Measurements from ENCODE around the gene FDPS.
"Not testable (repeated sequence)": the region's sequence is repeated elsewhere in the genome, so short reads cannot be mapped to it uniquely, and the experiment has no call there.

FDPS gene

DNA sequence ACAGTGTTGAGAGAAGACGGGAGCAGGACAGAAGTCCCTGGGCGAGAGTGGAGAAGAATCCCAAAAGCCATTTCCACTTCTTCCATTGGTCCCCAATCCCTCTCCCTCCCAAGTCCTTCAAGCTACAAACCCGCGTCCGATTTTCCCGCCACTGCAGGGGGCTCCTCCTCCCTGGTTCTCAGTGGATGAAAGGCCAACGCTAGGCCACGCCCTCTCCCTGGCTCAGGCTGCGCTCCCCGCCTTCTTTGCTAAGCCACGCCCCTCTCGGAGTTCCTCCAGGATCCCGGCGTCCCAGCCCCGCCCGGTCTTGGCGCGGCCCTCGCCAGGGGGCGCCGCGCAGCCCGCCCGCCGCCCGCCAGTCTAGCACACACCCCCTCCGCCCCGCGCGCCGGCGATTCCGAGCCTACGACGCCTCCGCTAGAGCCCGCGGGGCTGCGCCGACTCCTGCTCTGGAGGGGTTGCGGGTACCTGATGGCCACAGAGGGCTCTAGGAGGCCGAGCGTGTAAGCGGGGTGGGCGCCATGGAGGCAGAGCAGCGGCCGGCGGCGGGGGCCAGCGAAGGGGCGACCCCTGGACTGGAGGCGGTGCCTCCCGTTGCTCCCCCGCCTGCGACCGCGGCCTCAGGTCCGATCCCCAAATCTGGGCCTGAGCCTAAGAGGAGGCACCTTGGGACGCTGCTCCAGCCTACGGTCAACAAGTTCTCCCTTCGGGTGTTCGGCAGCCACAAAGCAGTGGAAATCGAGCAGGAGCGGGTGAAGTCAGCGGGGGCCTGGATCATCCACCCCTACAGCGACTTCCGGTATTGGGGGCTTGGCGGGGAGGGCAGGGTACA, 31.4 kb upstream of the FDPS start, which contains the start of gene HCN3:
TSS of gene HCN3 (plus strand) at position 394 of the 832 bp plus-strand sequence. CDS start at position 522, 128 bp downstream.
- no peaks in the 10 kb centered on the region for H3K36me3 ChIP-seq (ENCODE audit: control insufficient read depth, insufficient read depth, low read length)

DNA sequence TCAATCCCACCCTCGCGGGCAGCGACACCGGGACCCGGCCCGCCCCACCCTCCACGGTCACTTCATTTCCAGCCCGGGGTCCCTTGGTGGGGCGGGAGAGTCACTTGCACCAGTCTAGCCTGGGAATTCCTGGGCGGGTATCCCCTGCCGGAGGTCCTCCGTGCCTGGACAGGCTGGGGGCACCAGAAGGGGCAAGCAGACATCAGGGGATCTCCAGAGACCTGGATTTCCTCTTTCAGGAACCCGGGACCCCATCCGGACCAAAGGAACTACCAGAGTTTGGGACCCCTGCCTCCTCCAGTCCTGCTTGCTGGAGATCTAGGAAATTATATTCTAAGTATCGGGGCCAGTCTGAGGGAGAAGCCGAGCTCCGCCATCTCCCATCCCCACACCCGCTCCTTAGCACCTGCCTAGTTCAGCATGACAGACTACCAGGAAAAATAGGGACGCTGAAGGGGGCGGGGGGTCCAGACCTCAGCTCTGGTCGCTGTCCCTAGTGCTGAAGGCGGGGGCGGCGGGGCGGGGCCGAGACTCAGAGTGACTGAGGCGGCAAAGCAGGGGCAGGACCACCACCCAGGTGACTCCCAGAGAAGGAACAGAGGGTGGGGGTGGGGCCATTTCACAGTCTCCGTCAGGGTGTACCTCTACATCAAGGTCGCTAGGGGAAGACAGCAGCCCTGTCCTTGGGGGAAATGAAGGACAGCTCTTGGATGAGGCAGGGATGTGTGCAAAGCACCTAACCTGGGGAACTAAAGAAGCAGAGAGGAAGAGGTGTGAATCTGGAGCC, 30.6 kb upstream of the FDPS start:
- Histone ChIP-seq H3K27me3 (ENCODE audit: control insufficient read depth, insufficient read depth, low read length) (no peaks in the 10 kb centered on the region), H3K4me1 (ENCODE audit: control insufficient read depth, insufficient read depth, low read length) (peaks cover 3% of the 10 kb centered on the region), H3K9ac (ENCODE audit: low read length) (peak overlapping the region; percentile 73), H3K4me3 (ENCODE audit: low read length) (peak overlapping the region; percentile 69), H3K36me3 (ENCODE audit: control insufficient read depth, insufficient read depth, low read length) (no peaks in the 10 kb centered on the region), H3K9me3 (ENCODE audit: control insufficient read depth, low read length) (no peaks in the 10 kb centered on the region)

More for the DNA sequence above, 31.4 kb upstream of the FDPS start, which contains the start of gene HCN3:
- Histone ChIP-seq H3K27me3 (ENCODE audit: control insufficient read depth, insufficient read depth, low read length) (no peaks in the 10 kb centered on the region), H3K9me3 (ENCODE audit: control insufficient read depth, low read length) (no peaks in the 10 kb centered on the region), H3K4me1 (ENCODE audit: control insufficient read depth, insufficient read depth, low read length) (peaks cover 10% of the 10 kb centered on the region), H3K9ac (ENCODE audit: low read length) (peak within 1 kb of the TSS; percentile 73), H3K4me3 (ENCODE audit: low read length) (peak within 1 kb of the TSS; percentile 69)

DNA sequence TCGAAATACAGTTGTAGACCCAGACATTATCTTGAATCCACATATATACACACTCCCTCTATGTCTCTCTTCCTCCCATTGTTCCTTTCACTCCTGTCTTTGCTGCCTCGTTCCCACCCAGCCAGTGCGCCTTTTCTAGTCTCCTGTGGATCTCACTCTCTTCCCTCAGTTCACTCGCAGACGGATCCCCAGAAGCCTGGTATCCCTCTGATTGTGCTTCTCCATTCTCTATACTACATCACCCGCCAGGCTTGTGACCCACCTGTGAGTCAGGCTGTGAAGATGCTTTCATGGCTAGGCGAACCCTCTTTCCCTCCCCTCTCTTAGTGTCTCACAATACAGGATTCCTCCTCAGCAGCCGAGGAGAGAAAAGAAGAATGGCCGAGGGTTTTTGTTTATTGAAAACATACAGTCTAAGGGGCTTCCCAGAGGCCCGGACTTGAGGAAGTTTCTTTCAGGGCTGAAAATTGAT, 29.9 kb upstream of the FDPS start:
- Histone ChIP-seq H3K4me1 (ENCODE audit: control insufficient read depth, insufficient read depth, low read length) (peaks cover 3% of the 10 kb centered on the region), H3K4me3 (ENCODE audit: low read length) (no peak overlapping the region), H3K9me3 (ENCODE audit: control insufficient read depth, low read length) (no peaks in the 10 kb centered on the region), H3K27me3 (ENCODE audit: control insufficient read depth, insufficient read depth, low read length) (no peaks in the 10 kb centered on the region), H3K36me3 (ENCODE audit: control insufficient read depth, insufficient read depth, low read length) (no peaks in the 10 kb centered on the region), H3K9ac (ENCODE audit: low read length) (no peak overlapping the region)

DNA sequence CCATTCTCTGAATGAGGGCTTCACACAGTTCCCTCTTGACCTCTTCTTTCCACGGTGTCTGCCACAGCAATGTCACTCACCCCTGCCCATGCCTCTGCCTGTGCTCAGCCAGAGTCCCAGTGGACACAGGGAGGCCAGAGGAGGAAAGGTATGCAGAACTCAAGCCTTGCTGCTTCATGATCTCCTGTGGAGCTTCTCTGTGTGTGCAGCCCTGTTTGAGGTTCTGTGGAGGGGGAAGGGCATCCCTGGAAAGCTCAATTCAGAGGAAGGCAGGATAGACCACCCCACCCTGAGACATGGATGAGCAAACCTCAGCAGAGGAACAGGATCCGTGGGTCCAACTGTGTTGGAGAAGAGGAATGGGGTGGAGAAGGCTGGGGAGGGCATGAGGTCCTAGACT, 29.4 kb upstream of the FDPS start:
- no peaks in the 10 kb centered on the region for H3K27me3 ChIP-seq (ENCODE audit: control insufficient read depth, insufficient read depth, low read length)
- H3K4me1 ChIP-seq (ENCODE audit: control insufficient read depth, insufficient read depth, low read length): peaks cover 3% of the 10 kb centered on the region
- no peaks in the 10 kb centered on the region for H3K9me3 ChIP-seq (ENCODE audit: control insufficient read depth, low read length)
- H3K36me3 ChIP-seq (ENCODE audit: control insufficient read depth, insufficient read depth, low read length): no peaks in the 10 kb centered on the region
- no peak overlapping the region for H3K4me3 ChIP-seq (ENCODE audit: low read length)
- H3K9ac ChIP-seq (ENCODE audit: low read length): no peak overlapping the region

DNA sequence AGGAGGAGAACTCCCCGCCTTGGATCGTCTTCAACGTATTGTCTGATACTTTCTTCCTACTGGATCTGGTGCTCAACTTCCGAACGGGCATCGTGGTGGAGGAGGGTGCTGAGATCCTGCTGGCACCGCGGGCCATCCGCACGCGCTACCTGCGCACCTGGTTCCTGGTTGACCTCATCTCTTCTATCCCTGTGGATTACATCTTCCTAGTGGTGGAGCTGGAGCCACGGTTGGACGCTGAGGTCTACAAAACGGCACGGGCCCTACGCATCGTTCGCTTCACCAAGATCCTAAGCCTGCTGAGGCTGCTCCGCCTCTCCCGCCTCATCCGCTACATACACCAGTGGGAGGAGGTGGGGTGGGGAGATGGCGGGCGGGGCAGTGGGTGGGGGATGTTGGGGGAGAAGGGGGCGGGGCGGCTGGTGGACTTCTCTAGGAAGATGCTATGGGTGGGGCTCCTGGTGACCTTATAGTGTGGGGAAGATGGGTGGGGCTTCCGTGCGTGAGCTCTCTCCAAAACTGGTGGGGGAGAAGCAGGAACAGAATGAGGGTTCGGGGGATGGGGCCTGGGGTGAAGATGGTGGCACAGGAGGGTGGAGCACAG, 26.1 kb upstream of the FDPS start:
- Histone ChIP-seq H3K4me1 (ENCODE audit: control insufficient read depth, insufficient read depth, low read length) (peaks cover 3% of the 10 kb centered on the region), H3K9ac (ENCODE audit: low read length) (no peak overlapping the region), H3K36me3 (ENCODE audit: control insufficient read depth, insufficient read depth, low read length) (no peaks in the 10 kb centered on the region), H3K27me3 (ENCODE audit: control insufficient read depth, insufficient read depth, low read length) (no peaks in the 10 kb centered on the region), H3K4me3 (ENCODE audit: low read length) (no peak overlapping the region), H3K9me3 (ENCODE audit: control insufficient read depth, low read length) (no peaks in the 10 kb centered on the region)

DNA sequence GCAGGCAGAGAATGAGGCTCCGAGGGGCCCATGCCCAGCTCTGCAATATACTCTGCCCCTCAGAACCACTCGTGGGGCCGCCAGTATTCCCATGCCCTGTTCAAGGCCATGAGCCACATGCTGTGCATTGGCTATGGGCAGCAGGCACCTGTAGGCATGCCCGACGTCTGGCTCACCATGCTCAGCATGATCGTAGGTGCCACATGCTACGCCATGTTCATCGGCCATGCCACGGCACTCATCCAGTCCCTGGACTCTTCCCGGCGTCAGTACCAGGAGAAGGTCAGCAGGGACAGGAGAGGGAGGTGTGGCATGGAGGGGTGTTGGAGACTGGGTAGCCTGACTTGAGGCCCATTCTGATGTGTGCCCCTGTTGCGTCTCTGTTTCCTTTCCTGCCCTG, 24.2 kb upstream of the FDPS start:
- no peaks in the 10 kb centered on the region for H3K9me3 ChIP-seq (ENCODE audit: control insufficient read depth, low read length)
- H3K4me3 ChIP-seq (ENCODE audit: low read length): no peak overlapping the region

DNA sequence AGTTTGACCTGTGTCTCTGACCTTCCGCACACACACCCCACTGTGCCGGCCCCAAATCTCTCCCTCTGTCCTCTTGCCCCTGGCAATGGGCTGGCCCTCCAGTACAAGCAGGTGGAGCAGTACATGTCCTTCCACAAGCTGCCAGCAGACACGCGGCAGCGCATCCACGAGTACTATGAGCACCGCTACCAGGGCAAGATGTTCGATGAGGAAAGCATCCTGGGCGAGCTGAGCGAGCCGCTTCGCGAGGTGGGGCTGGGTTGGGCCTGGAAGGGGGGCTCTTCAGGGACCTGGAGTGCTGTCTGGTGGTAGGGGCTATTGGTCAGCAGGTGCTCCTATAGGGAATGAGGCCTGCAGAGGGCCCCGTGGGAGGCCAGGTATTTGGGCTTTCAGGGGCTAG, 23.6 kb upstream of the FDPS start:
- Histone ChIP-seq H3K4me1 (ENCODE audit: control insufficient read depth, insufficient read depth, low read length) (no peaks in the 10 kb centered on the region), H3K36me3 (ENCODE audit: control insufficient read depth, insufficient read depth, low read length) (no peaks in the 10 kb centered on the region), H3K9ac (ENCODE audit: low read length) (no peak overlapping the region), H3K27me3 (ENCODE audit: control insufficient read depth, insufficient read depth, low read length) (no peaks in the 10 kb centered on the region), H3K4me3 (ENCODE audit: low read length) (no peak overlapping the region), H3K9me3 (ENCODE audit: control insufficient read depth, low read length) (no peaks in the 10 kb centered on the region)

More for the DNA sequence above, 24.2 kb upstream of the FDPS start:
- H3K27me3 ChIP-seq (ENCODE audit: control insufficient read depth, insufficient read depth, low read length): no peaks in the 10 kb centered on the region
- H3K36me3 ChIP-seq (ENCODE audit: control insufficient read depth, insufficient read depth, low read length): no peaks in the 10 kb centered on the region
- H3K4me1 ChIP-seq (ENCODE audit: control insufficient read depth, insufficient read depth, low read length): no peaks in the 10 kb centered on the region
- no peak overlapping the region for H3K9ac ChIP-seq (ENCODE audit: low read length)

DNA sequence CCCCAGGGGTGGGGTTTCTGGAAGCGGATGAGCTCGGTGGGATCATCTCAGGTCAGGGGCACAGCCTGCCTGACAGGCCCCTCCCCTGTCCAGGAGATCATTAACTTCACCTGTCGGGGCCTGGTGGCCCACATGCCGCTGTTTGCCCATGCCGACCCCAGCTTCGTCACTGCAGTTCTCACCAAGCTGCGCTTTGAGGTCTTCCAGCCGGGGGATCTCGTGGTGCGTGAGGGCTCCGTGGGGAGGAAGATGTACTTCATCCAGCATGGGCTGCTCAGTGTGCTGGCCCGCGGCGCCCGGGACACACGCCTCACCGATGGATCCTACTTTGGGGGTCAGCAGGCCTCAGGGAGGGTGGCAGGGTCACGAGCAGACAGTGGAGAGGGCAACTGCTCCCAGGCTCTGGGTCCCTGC, 23.0 kb upstream of the FDPS start:
- no peaks in the 10 kb centered on the region for H3K9me3 ChIP-seq (ENCODE audit: control insufficient read depth, low read length)
- no peak overlapping the region for H3K4me3 ChIP-seq (ENCODE audit: low read length)
- no peaks in the 10 kb centered on the region for H3K27me3 ChIP-seq (ENCODE audit: control insufficient read depth, insufficient read depth, low read length)
- no peaks in the 10 kb centered on the region for H3K4me1 ChIP-seq (ENCODE audit: control insufficient read depth, insufficient read depth, low read length)
- no peaks in the 10 kb centered on the region for H3K36me3 ChIP-seq (ENCODE audit: control insufficient read depth, insufficient read depth, low read length)
- H3K9ac ChIP-seq (ENCODE audit: low read length): no peak overlapping the region

DNA sequence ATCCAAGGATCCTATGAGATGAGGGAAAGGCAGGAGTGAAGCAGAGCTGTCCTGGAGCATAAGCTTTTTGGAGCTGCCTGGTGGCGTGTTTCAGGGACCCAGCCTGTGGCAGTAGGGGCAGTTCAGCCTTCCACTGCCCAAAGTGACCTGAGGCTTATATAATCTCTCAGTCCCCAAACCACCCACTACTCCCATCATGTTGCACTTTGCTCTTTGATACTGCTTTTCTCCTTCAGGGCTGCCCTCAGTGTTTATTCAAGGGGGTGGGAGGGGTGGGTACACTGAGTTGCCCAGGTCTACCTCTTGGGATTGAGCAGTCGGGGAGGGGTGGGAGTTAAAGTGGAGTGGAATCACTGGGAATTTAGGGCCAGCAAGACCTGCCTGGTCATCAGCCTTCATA, 22.1 kb upstream of the FDPS start:
- H3K9ac ChIP-seq (ENCODE audit: low read length): no peak overlapping the region
- H3K27me3 ChIP-seq (ENCODE audit: control insufficient read depth, insufficient read depth, low read length): no peaks in the 10 kb centered on the region
- no peaks in the 10 kb centered on the region for H3K4me1 ChIP-seq (ENCODE audit: control insufficient read depth, insufficient read depth, low read length)
- no peaks in the 10 kb centered on the region for H3K9me3 ChIP-seq (ENCODE audit: control insufficient read depth, low read length)
- H3K4me3 ChIP-seq (ENCODE audit: low read length): no peak overlapping the region
- H3K36me3 ChIP-seq (ENCODE audit: control insufficient read depth, insufficient read depth, low read length): no peaks in the 10 kb centered on the region

DNA sequence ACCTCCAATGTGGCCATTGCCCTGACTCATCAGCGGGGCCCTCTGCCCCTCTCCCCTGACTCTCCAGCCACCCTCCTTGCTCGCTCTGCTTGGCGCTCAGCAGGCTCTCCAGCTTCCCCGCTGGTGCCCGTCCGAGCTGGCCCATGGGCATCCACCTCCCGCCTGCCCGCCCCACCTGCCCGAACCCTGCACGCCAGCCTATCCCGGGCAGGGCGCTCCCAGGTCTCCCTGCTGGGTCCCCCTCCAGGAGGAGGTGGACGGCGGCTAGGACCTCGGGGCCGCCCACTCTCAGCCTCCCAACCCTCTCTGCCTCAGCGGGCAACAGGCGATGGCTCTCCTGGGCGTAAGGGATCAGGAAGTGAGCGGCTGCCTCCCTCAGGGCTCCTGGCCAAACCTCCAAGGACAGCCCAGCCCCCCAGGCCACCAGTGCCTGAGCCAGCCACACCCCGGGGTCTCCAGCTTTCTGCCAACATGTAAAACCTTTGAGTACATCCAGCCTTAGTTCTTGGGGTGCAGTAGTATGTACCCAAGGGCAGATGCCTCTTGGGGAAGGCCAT, 20.6 kb upstream of the FDPS start:
- Histone ChIP-seq H3K9ac (ENCODE audit: low read length) (no peak overlapping the region), H3K4me3 (ENCODE audit: low read length) (no peak overlapping the region), H3K27me3 (ENCODE audit: control insufficient read depth, insufficient read depth, low read length) (no peaks in the 10 kb centered on the region), H3K36me3 (ENCODE audit: control insufficient read depth, insufficient read depth, low read length) (no peaks in the 10 kb centered on the region), H3K9me3 (ENCODE audit: control insufficient read depth, low read length) (no peaks in the 10 kb centered on the region), H3K4me1 (ENCODE audit: control insufficient read depth, insufficient read depth, low read length) (no peaks in the 10 kb centered on the region)

DNA sequence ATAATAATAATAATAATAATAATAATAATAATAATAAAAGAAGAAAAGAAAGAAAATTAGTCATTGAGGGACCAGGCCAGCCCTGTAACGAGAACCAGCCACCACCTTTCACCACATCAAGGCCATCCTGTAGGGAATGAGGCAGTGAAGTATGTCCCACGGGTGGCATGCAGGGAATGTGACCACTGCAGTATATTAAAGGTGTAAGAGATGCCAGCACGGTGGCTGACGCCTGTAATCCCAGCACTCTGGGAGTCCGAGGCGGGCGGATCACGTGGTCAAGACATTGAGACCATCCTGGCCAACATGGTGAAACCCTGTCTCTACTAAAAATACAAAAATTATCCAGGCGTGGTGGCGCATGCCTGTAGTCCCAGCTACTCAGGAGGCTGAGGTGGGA, 17.7 kb upstream of the FDPS start:
- H3K9me3 ChIP-seq (ENCODE audit: control insufficient read depth, low read length); H3K4me1 ChIP-seq (ENCODE audit: control insufficient read depth, insufficient read depth, low read length); H3K4me3 ChIP-seq (ENCODE audit: low read length); H3K9ac ChIP-seq (ENCODE audit: low read length); H3K36me3 ChIP-seq (ENCODE audit: control insufficient read depth, insufficient read depth, low read length): not testable (repeated sequence)
- peaks cover 22% of the 10 kb centered on the region for H3K27me3 ChIP-seq (ENCODE audit: control insufficient read depth, insufficient read depth, low read length)
